Esophagus squamous epithelium (tissue), 4 donors: ENCODE data around the gene GLB1L3.

ENCODE experiments used
- CTCF ChIP-seq, 6 experiments: fragments of 450-650 bp in 4 of 6; fragments of 200-600 bp in 2 of 6; sonication (generic) in 2 of 6; IDR thresholded peaks; one replicate each; pipeline ENCODE4 v1.5.1; 2016 to 2019; ENCODE audit warnings: antibody characterized with exemption in 6 of 6, mild to moderate bottlenecking in 4 of 6, moderate library complexity in 4 of 6
- POLR2A ChIP-seq, 4 donors: fragments of 450-650 bp; IDR thresholded peaks; one replicate each; pipeline ENCODE4 v1.6.1; 2017; ENCODE audit warnings: antibody characterized with exemption in 4 of 4, mild to moderate bottlenecking in 4 of 4, moderate library complexity in 3 of 4

- peak in 3 of 4 donors; percentile 26 to 66 (median 61) for TF ChIP-seq POLR2A (IDR thresholded peaks at IDR 0.05)
- TF ChIP-seq CTCF (IDR thresholded peaks at IDR 0.05) = peak in 5 of 6 experiments; percentile 34 to 46 (median 41)
Observed at GRCh38 chr11:134253188-134253993, 22.8 kb upstream of the GLB1L3 start, which contains the start of the genes ACAD8 and THYN1.
